Measurements from ENCODE around the gene TMEM150B.

The TMEM150B gene

GRCh38 chr19:55325172-55325571, at the start of gene TMEM150B:
Gene TMEM150B (minus strand): TSS chr19:55325341. CDS start chr19:55321036, 4,305 bp downstream.
- TF ChIP-seq CTCF (conservative IDR thresholded peaks at IDR 0.05) = no peak

GRCh38 chr19:55373993-55374757, 49.0 kb upstream of the TMEM150B start:
- no peak overlapping the region for H3K27ac ChIP-seq
- no peak for TF ChIP-seq CTCF (conservative IDR thresholded peaks at IDR 0.05)

More at GRCh38 chr19:55325172-55325571, at the start of gene TMEM150B:
- H3K27ac ChIP-seq = no peak within 1 kb of the TSS

- H3K27ac ChIP-seq = no peak overlapping the region
Observed at GRCh38 chr19:55373306-55373992, 48.3 kb upstream of the TMEM150B start.

GRCh38 chr19:55372316-55373081, 47.4 kb upstream of the TMEM150B start:
- no peak overlapping the region for H3K27ac ChIP-seq
- TF ChIP-seq CTCF (conservative IDR thresholded peaks at IDR 0.05) = no peak

More at GRCh38 chr19:55373306-55373992, 48.3 kb upstream of the TMEM150B start:
- TF ChIP-seq CTCF (conservative IDR thresholded peaks at IDR 0.05) = no peak

GRCh38 chr19:55370305-55370988, 45.3 kb upstream of the TMEM150B start, which contains the start of gene IL11:
Gene IL11 (minus strand): TSS chr19:55370463. CDS start chr19:55370310, 153 bp downstream.
- H3K27ac ChIP-seq = no peak within 1 kb of the TSS
- no peak for TF ChIP-seq CTCF (conservative IDR thresholded peaks at IDR 0.05)

GRCh38 chr19:55369653-55370304, 44.6 kb upstream of the TMEM150B start:
- no peak overlapping the region for H3K27ac ChIP-seq
- TF ChIP-seq CTCF (conservative IDR thresholded peaks at IDR 0.05) = no peak

Measured in VCaP (cell line).